Measurements from ENCODE around the gene CSKMT.
"Not testable (repeated sequence)": the region's sequence is repeated elsewhere in the genome, so short reads cannot be mapped to it uniquely, and the experiment has no call there.

Gene CSKMT

DNA sequence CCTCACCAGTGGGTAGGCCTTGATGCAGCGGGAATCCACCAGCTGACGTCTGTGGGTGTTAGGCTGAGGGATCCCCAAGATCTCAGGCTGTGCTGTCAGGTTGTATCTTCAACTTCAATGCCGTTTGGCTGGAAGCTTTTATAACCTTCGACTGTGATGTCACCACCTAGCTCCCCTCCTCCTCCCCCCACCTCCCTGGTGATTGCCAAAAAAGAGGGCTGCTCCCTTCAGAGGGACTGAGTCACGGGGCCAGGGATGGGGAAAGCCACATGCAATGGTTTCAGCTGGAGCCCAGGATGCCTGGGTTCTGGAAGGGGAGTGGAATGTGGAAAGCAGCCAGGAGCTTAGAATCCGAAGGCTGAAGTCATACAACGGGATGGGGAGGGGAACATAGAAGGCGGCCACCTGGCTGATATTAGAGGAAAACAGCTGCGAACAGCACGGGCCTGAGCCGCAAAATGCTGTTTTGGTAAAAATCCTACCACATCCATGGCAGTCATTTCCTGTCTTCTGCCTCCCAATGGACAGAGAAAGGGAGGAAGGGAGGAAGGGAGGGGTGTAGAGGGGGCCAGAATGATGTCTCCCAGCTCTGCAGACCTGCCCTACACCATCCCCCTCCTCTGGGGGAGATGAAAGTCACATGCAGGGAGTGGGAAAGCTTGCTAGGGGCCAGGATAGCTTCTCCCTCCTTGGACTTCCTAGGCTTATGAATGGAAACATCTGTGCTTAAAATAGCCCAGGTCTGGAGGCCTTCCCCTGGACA lies 24.5 kb downstream of the CSKMT start, which contains the start of gene LRRN4CL:
LRRN4CL (minus strand) TSS at position 110 of the 763 bp plus-strand sequence. CDS start 1,022 bp downstream, outside the sequence.
- DNase-seq = no peak

DNA sequence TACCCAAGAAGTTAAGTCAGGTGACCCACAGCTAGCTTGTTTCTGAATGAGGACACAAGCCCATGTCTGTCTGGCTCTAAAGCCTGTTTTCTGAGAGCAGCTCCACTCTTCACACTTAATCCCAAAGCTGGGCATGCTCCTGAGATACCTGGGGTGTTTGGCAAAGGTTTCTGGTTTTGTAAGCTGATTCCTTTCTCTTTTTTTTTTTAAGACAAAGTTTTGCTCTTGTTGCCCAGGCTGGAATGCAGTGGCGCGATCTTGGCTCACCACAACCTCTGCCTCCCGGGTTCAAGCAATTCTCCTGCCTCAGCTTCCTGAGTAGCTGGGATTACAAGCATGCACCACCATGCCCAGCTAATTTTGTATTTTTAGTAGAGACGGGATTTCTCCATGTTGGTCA lies 28.5 kb downstream of the CSKMT start:
- not testable (repeated sequence) for DNase-seq

DNA sequence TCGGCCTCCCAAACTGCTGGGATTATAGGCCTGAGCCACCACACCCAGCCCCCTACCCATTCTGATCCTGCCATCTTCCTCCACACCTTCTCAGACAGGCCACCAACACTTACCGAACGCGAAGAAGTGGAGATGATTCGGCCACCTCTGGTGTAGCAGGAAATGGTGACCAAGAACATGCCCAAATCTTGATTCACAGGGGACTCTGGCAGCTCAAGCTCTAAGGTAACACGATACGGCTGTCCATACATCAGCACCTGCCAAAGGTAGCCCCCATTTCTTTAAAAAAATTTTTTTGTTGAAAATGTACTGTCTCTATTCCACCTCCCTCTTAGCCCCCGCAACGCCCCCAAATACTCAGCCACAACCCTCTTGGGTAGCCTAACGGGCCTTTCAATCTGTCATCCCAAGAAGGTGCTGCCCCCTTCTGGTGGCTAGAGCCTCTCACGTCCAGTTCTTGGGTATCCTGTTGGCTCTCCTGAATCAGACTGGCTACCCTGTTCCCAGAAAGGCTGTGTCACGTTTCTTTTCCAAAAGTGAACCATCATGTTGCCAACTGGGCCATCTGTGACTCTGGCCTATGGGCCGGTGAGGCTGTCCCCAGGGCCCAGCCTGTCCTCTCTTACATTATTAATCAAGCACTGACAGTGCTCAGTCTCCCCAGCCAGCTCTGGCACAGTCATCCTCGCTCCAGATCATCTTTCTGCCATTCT lies 29.5 kb downstream of the CSKMT start:
- DNase-seq = peak; percentile 81

DNA sequence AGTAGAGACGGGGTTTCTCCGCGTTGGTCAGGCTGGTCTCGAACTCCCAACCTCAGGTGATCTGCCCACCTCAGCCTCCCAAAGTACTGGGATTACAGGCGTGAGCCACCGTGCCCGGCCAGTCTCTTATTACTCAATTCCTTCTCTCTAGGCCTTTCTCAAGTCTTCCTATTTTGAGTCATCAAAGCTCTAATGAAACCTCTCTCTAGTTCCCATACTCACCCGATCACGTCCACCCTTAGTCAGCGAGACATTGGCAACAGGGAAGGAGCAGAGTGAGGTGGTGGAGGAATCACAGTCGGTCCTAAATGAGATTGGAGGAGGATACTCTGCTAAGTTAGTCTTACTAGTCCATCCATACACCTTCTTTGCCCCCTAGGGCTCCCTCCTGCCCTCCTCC lies 37.1 kb downstream of the CSKMT start:
- DNase-seq = no peak

DNA sequence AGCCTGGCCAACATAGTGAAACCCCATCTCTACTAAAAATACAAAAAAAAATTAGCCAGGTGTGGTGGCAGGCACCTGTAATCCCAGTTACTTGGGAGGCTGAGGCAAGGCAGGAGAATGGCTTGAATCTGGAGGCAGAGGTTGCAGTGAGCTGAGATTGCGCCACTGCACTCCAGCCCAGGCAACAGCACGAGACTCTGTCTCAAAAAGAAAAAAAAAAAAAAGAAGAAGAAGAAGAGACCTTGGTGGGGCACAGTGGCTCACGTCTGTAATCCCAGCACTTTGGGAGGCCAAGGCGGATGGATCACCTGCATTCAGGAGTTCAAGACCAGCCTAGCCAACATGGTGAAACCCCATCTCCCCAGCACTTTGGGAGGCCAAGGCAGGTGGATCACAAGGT lies 38.8 kb downstream of the CSKMT start:
- not testable (repeated sequence) for DNase-seq

DNA sequence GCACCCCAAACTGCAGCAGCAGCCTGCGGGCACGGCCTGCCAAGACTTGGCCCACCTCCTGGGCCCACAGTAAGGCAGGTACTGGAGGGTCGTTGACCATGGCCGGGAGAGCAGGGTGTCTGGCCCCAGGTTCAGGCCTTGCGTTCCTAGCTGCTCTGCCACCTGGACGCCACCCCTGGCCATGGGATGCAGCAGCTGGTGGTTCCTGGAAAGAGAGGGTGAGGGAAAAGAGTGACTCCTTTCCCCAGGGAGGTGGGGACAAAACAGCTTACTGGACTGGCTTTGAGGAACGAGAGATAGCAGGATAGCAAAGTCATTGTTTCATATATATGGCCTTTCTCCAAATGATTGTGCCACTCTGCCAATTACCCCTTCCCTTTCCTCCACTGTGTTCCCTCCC lies 40.3 kb downstream of the CSKMT start:
- peak; percentile 62 for DNase-seq

- peak; percentile 96 for DNase-seq
Measured at GRCh38 chr11:62705880-62706849, 41.1 kb downstream of the CSKMT start.

GRCh38 chr11:62706850-62707247 lies 41.7 kb downstream of the CSKMT start:
- no peak for DNase-seq

GRCh38 chr11:62707277-62707861 lies 42.3 kb downstream of the CSKMT start, which contains the start of the genes BSCL2 and GNG3:
Gene BSCL2 (minus strand): TSS chr11:62707424. CDS start chr11:62707195, 229 bp downstream.
Gene GNG3 (plus strand): TSS chr11:62707676. CDS start chr11:62708296, 620 bp downstream.
- no peak for DNase-seq

DNA sequence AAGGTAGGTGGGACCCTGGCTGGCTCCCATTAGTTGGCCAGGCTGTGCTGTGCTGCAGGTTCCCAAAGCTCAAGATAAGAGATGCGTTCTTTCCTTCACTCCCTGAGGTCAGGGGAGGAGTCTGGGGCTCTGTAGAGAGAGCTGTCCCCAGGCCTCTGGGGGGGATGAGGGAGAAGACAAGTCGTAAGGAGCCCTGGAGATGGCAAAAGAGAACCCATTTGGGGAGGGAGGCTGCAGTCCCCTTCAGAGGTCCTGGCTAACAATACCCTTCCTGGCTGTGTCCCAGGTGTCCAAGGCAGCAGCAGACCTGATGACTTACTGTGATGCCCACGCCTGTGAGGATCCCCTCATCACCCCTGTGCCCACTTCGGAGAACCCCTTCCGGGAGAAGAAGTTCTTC lies 43.3 kb downstream of the CSKMT start:
- DNase-seq = no peak

GRCh38 chr11:62708793-62709192 lies 43.7 kb downstream of the CSKMT start:
- DNase-seq = no peak

DNA sequence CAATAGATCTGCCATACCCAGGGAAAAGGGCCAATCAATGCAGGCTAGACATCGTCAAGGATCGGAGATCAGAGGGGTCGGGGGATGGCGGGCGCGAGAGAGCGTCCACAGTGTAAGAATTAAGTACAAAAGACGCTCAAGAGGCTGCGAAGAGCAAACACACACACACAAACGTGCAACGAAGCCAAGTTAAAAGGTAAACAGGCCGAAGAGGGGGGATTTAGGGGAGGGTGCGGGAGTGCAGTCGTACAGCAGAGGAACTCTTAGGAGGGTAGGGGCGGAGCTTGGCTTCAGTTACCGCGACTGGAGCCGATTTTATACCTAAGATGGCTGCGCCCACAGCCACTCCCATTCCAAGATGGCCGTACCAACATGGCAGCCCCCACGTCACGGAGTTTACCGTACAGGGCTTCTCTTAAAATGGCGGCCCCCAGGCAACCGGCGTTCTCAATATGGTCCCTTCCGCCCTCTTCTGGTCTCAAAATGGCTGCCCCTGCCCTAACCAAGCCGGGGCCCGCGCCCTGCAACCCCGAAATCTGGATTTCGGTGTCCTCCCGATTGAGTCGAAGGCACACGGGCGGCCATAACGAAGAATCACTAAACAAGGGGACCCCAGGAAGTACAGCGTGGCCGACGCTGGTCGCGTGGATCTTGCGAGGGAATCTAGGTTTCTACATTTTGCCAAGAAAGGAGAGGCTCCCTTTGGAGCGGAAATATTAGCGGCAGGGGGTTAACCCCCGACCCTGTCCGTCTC lies 44.3 kb downstream of the CSKMT start:
- DNase-seq = peak; percentile 99

DNA sequence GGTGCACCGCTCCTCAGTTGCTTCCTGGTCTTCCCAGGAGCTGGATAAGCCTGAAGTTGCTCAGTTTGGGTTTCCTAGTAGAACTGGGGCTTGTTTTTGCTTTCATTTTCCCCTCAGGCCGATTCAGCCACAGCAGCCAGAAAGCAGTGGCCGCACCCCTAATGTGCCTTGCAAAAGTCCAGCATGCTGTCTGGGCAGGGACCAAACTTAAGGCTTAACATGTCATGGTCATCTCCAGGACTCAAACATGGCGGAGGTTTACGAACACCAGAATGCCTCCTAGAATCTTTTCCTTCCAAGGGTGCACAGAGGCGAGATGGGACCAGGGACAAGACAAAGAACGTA lies 44.9 kb downstream of the CSKMT start:
- peak; percentile 86 for DNase-seq

DNA sequence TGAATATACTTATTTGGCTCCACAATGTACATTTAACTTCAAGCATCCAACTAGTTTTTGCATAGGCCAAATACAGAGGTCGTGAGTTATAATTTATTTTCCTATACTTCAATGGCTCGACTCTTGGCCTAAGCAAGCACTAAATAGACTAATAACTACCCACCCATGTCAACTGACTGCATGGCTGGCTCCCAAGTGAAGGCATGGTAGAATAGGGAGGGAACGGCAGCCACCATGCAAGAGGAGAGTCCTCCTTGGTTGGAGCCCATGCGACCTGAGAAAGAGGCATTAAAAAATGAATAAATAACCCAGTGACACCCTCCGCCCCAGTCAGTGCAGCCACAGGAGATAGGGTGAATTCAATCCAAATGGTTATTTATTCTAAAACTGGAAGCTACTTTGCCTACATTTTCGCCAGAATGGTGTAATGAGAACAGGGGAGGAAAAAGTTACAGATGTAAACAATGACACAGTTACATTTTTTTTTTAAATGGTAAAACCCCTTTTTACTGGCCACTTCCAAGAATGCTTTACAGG lies 47.2 kb downstream of the CSKMT start:
- no peak for DNase-seq

- no peak for DNase-seq
Measured at GRCh38 chr11:62712861-62713260, 47.7 kb downstream of the CSKMT start.

- DNase-seq = no peak
Measured at GRCh38 chr11:62713343-62713742, 48.2 kb downstream of the CSKMT start.

- DNase-seq = no peak
Measured at GRCh38 chr11:62715150-62716130, 50.3 kb downstream of the CSKMT start.

GRCh38 chr11:62716206-62716605 lies 51.1 kb downstream of the CSKMT start:
- DNase-seq = no peak

DNA sequence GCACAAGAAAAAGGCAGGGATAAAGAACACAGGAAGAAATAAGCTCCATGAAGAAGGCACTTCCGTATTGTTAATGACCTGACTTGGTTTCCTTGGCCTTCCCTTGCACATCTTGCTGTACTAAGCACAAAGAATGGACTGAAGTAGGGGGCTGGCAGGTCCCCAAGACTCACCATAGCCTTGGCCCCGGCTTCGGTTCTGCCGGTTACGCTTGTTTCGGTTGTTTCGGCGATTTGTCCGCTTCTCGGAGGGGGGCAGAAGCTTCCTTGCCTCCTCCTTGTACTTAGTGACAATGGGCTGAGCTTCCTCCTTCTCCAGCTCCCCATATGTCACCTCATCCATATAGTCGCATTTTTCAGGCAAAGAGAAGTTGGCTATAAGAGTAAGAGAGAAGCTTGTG lies 51.7 kb downstream of the CSKMT start:
- DNase-seq = no peak

All from OCI-M1 (cell line).